ENCODE measurements around the gene ATP13A3. TPM values are rescaled to one million over a fixed set of nuclear protein-coding genes. Genes with fewer than 3 reads are reported as not detected.

The ATP13A3 gene
- total RNA-seq, 1 experiment from 2014 or later, result 181 TPM

- H3K27me3 ChIP-seq (replicated peaks; ENCODE audit: control insufficient read depth, insufficient read depth, low read length), result no peaks in the 10 kb centered on the region
- peaks cover 31% of the 10 kb centered on the region for H3K4me1 ChIP-seq
- Mint-ChIP-seq H3K4me1 (ENCODE audit: low read depth, unreplicated experiment) (peaks cover 4% of the 10 kb centered on the region), H3K9me3 (ENCODE audit: unreplicated experiment) (no peaks in the 10 kb centered on the region), H3K27ac (ENCODE audit: unreplicated experiment) (no peak overlapping the region), H3K4me3 (ENCODE audit: unreplicated experiment) (no peak overlapping the region), H3K36me3 (ENCODE audit: insufficient read depth, unreplicated experiment) (peaks cover 12% of the 10 kb centered on the region), H3K27me3 (ENCODE audit: insufficient read depth, unreplicated experiment) (no peaks in the 10 kb centered on the region)
- intact Hi-C loops (cut with micrococcal nuclease; ENCODE audit: unreplicated experiment), result no loop called here
- no TSS peak for BruUV-seq (replicated peaks)
- ChIA-PET POLR2A (interaction anchor here (0.7 kb wide), 1 partner anchor 154 kb away, joined by 4 read pairs; no protein-coding TSS in a partner anchor), CTCF (interaction anchor here (1.0 kb wide), 1 partner anchor 97 kb away, joined by 3 read pairs; no protein-coding TSS in a partner anchor)
- no peak overlapping the region for H3K4me3 ChIP-seq (ENCODE audit: low read depth, low read length)
- DNase-seq, result peak in 1 of 2 experiments; percentile 27
- H3K36me3 ChIP-seq (ENCODE audit: control insufficient read depth, insufficient read depth, low read length), result peaks cover 2% of the 10 kb centered on the region; the same call in 1 of the 2 replicates
- TF ChIP-seq, protein P1, sequence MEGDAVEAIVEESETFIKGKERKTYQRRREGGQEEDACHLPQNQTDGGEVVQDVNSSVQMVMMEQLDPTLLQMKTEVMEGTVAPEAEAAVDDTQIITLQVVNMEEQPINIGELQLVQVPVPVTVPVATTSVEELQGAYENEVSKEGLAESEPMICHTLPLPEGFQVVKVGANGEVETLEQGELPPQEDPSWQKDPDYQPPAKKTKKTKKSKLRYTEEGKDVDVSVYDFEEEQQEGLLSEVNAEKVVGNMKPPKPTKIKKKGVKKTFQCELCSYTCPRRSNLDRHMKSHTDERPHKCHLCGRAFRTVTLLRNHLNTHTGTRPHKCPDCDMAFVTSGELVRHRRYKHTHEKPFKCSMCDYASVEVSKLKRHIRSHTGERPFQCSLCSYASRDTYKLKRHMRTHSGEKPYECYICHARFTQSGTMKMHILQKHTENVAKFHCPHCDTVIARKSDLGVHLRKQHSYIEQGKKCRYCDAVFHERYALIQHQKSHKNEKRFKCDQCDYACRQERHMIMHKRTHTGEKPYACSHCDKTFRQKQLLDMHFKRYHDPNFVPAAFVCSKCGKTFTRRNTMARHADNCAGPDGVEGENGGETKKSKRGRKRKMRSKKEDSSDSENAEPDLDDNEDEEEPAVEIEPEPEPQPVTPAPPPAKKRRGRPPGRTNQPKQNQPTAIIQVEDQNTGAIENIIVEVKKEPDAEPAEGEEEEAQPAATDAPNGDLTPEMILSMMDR (IDR thresholded peaks at IDR 0.05; ENCODE audit: insufficient read depth in 1 of 2, low read depth in 1 of 2, low read length in 1 of 2, severe bottlenecking in 1 of 2, unreplicated experiment in 1 of 2), result no peak
- no peaks in the 10 kb centered on the region for H3K9me3 ChIP-seq
Measured at GRCh38 chr3:194476784-194477183, 10.0 kb downstream of the ATP13A3 start.

DNA sequence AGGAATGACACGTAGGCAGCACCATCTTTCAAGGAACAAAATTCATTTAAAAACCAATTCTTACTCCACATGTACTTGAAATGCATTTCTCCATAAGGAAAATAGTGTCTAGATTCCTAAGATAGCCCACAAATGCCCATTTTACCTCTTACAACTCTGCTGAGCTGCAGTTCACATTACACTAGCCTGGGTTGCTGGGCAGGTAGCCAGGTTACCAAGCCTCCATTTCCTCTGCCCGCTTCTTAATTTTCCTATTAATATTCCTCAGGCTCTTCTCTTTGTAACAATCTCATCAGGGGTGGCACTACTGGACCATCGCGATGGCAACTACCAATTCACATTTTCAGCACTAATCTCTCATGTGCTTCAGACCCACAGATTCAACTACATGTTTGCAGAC lies 10.8 kb downstream of the ATP13A3 start:
- TF ChIP-seq, protein P1 (IDR thresholded peaks at IDR 0.05; ENCODE audit: insufficient read depth in 1 of 2, low read depth in 1 of 2, low read length in 1 of 2, severe bottlenecking in 1 of 2, unreplicated experiment in 1 of 2), result no peak
- no peaks in the 10 kb centered on the region for H3K9me3 ChIP-seq
- no TSS peak for BruUV-seq (replicated peaks)
- CTCF ChIA-PET, result no interaction called here
- Mint-ChIP-seq H3K4me1 (ENCODE audit: low read depth, unreplicated experiment) (no peaks in the 10 kb centered on the region), H3K4me3 (ENCODE audit: unreplicated experiment) (no peak overlapping the region), H3K27me3 (ENCODE audit: insufficient read depth, unreplicated experiment) (no peaks in the 10 kb centered on the region), H3K27ac (ENCODE audit: unreplicated experiment) (no peak overlapping the region), H3K9me3 (ENCODE audit: unreplicated experiment) (no peaks in the 10 kb centered on the region), H3K36me3 (ENCODE audit: insufficient read depth, unreplicated experiment) (peaks cover 11% of the 10 kb centered on the region)
- peaks cover 2% of the 10 kb centered on the region; the same call in 1 of the 2 replicates for H3K36me3 ChIP-seq (ENCODE audit: control insufficient read depth, insufficient read depth, low read length)
- no peak for DNase-seq
- H3K27me3 ChIP-seq (replicated peaks; ENCODE audit: control insufficient read depth, insufficient read depth, low read length), result no peaks in the 10 kb centered on the region
- peaks cover 23% of the 10 kb centered on the region for H3K4me1 ChIP-seq
- H3K4me3 ChIP-seq (ENCODE audit: low read depth, low read length), result no peak overlapping the region
- intact Hi-C loops (cut with micrococcal nuclease; ENCODE audit: unreplicated experiment), result no loop called here
- POLR2A ChIA-PET, result interaction anchor here (0.7 kb wide), 1 partner anchor 154 kb away, joined by 4 read pairs; no protein-coding TSS in a partner anchor

DNA sequence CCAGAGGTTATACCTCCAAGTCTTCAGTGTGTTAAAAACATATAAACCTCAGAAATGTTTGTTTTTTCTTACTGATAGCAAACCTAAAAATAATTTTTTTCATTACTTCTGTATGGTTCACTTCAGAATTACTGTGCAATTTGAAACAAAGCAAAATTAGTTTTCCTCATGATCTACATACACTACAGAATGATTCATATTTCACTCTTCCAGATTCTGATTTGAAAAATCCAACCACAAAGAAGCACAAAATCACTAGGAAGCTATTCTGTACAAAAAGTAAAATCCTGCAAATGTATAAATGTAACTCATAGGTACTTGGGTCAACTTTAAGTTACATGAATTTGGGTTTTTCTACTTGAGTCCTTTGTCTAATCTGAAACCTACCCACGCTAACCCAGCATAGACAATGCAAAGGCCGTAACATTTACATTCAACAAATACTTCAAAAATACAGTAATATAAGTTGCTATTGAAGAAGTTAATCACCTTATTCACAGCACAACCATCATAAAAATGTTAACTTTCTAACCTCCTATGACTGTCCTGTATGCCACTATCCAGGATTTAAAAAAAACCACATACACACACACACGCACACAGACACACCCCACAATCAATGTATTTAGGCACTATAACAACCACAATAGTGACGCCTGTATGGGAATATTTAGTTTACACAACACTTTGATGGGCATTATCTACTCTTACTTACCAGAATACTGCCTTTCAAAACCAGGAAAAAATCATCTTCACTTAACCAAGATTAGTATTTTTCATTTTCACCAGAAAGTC lies 11.5 kb downstream of the ATP13A3 start:
- Mint-ChIP-seq H3K4me1 (ENCODE audit: low read depth, unreplicated experiment) (no peaks in the 10 kb centered on the region), H3K9me3 (ENCODE audit: unreplicated experiment) (no peaks in the 10 kb centered on the region), H3K4me3 (ENCODE audit: unreplicated experiment) (no peak overlapping the region), H3K27me3 (ENCODE audit: insufficient read depth, unreplicated experiment) (no peaks in the 10 kb centered on the region), H3K36me3 (ENCODE audit: insufficient read depth, unreplicated experiment) (peaks cover 11% of the 10 kb centered on the region), H3K27ac (ENCODE audit: unreplicated experiment) (no peak overlapping the region)
- POLR2A ChIA-PET, result no interaction called here
- TF ChIP-seq, protein P1 (IDR thresholded peaks at IDR 0.05; ENCODE audit: insufficient read depth in 1 of 2, low read depth in 1 of 2, low read length in 1 of 2, severe bottlenecking in 1 of 2, unreplicated experiment in 1 of 2), result no peak
- peaks cover 17% of the 10 kb centered on the region for H3K4me1 ChIP-seq
- no peak for DNase-seq
- CTCF ChIA-PET, result no interaction called here
- BruUV-seq (replicated peaks), result no TSS peak
- H3K36me3 ChIP-seq (ENCODE audit: control insufficient read depth, insufficient read depth, low read length), result peaks cover 2% of the 10 kb centered on the region; the same call in 1 of the 2 replicates
- H3K4me3 ChIP-seq (ENCODE audit: low read depth, low read length), result no peak overlapping the region
- H3K27me3 ChIP-seq (replicated peaks; ENCODE audit: control insufficient read depth, insufficient read depth, low read length), result no peaks in the 10 kb centered on the region
- no peaks in the 10 kb centered on the region for H3K9me3 ChIP-seq
- intact Hi-C loops (cut with micrococcal nuclease; ENCODE audit: unreplicated experiment), result no loop called here
